CD4-positive, alpha-beta T cell (primary cell): ENCODE measurements around the gene AGXT2. TPM values are rescaled to one million over a fixed set of nuclear protein-coding genes. Genes with fewer than 3 reads are reported as not detected.
A peak's percentile ranks its signal among the peaks of the same experiment; 100 is the strongest.

Source experiments
- ATAC-seq: fragments of 200-7000 bp; cut with Tn5 transposase; one replicate; pipeline ENCODE4 v1.10.0; 2022; ENCODE audit warnings: mild to moderate bottlenecking; ENCODE audit not compliant: poor library complexity
- CTCF ChIA-PET: fragments of 350-600 bp; sonication (Branson Sonifier 250); formaldehyde crosslinking; loops from one replicate; lab custom pipeline; 2021; ENCODE audit warnings: antibody characterized with exemption, inconsistent platforms; lab: Charles Lee
- POLR2A ChIA-PET: fragments of 350-600 bp; sonication (Branson Sonifier 250); formaldehyde crosslinking; loops from one replicate; lab custom pipeline; 2021; ENCODE audit warnings: antibody characterized with exemption, inconsistent platforms; lab: Charles Lee
- DNase-seq, 14 experiments: peaks; one replicate each; pipeline ENCODE4 v3.0.0-alpha.2; 2013 to 2020; ENCODE audit warnings: mixed read lengths in 2 of 14
- H3K27ac ChIP-seq, 2 donors: one replicate each; pipeline versions ENCODE4 v1.5.1 to v1.7.0; 2013; ENCODE audit warnings: low read length in 2 of 2, low read depth in 1 of 2, mild to moderate bottlenecking in 1 of 2
- H3K27me3 ChIP-seq, 2 experiments: 1 replicate in 1 of 2; 2 replicates in 1 of 2; pipeline versions ENCODE4 v1.6.1 to v1.7.0; 2013; ENCODE audit warnings: low read length in 2 of 2, control low read depth in 1 of 2, mild to moderate bottlenecking in 1 of 2, moderate library complexity in 1 of 2; ENCODE audit not compliant: insufficient read depth in 2 of 2, control insufficient read depth in 1 of 2
- H3K36me3 ChIP-seq: one replicate; pipeline ENCODE4 v1.6.1; 2013; ENCODE audit warnings: low read length, control low read depth; ENCODE audit not compliant: insufficient read depth
- H3K4me1 ChIP-seq: one replicate; pipeline ENCODE4 v1.6.1; 2013; ENCODE audit warnings: low read length, control low read depth; ENCODE audit not compliant: insufficient read depth
- H3K4me3 ChIP-seq: one replicate; pipeline ENCODE4 v1.5.1; 2013; ENCODE audit warnings: mild to moderate bottlenecking, low read length, moderate library complexity
- H3K9me3 ChIP-seq, 2 experiments: 1 replicate in 1 of 2; 2 replicates in 1 of 2; pipeline versions ENCODE4 v1.6.1 to v1.7.0; 2013; ENCODE audit warnings: low read length in 2 of 2, mild to moderate bottlenecking in 2 of 2, control low read depth in 1 of 2, moderate library complexity in 1 of 2; ENCODE audit not compliant: control insufficient read depth in 1 of 2, insufficient read depth in 1 of 2
- H3K27ac Mint-ChIP-seq: one replicate; pipeline ENCODE4 v1.8.0; 2020; ENCODE audit warnings: mixed read lengths
- H3K27me3 Mint-ChIP-seq: one replicate; pipeline ENCODE4 v1.8.0; 2021; ENCODE audit warnings: mixed read lengths
- H3K36me3 Mint-ChIP-seq: one replicate; pipeline ENCODE4 v1.8.0; 2021; ENCODE audit warnings: low read depth, mixed read lengths
- H3K4me1 Mint-ChIP-seq: one replicate; pipeline ENCODE4 v1.8.0; 2021; ENCODE audit warnings: low read depth, mixed read lengths
- H3K4me3 Mint-ChIP-seq: one replicate; pipeline ENCODE4 v1.8.0; 2020; ENCODE audit warnings: mild to moderate bottlenecking, mixed read lengths
- H3K9me3 Mint-ChIP-seq: one replicate; pipeline ENCODE4 v1.8.0; 2020; ENCODE audit warnings: mixed read lengths
- CTCF ChIP-seq: fragments of 200-600 bp; IDR thresholded peaks from one replicate; pipeline ENCODE4 v1.8.0; 2022; ENCODE audit warnings: antibody characterized with exemption, mild to moderate bottlenecking
- intact Hi-C, 2 experiments: fragments of 100-400 bp; cut with DNase I in 1 of 2; cut with micrococcal nuclease in 1 of 2; formaldehyde crosslinking; loops; one replicate each; pipeline versions ENCODE4 v1.15.1 to v1.9.0; 2023 to 2025; cut with DNase I, micrococcal nuclease
- total RNA-seq, 174 experiments: library from RNA in 2 of 174; stranded (reverse) in 2 of 174; gene quantifications; one replicate each; pipeline ENCODE4 v1.2.3 and lab custom pipeline; 2021 to 2026

Gene AGXT2
- total RNA-seq, 2 experiments from 2014 or later, result not detected

DNA sequence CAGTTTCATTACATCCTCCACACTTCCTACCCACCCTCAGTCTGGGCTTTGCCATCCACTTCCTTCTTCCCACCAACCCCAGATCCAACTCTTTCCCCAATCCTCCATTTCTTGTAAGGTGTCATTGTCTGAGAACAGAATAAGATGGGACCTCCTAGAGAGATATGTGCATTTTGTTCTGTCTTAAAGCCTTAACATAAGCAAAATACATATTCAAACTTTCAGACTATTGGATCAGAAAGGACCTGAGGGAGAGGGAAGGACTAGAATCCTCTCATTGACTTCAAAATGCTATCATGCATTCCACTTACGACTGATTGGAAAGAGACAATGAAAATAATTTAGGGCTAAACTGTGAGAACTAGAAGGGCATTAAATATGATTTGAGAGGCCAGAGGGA lies 43.0 kb downstream of the AGXT2 start:
- no peak for ATAC-seq
- Histone ChIP-seq H3K9me3 (no peaks in the 10 kb centered on the region), H3K36me3 (no peaks in the 10 kb centered on the region), H3K27ac (no peak overlapping the region), H3K27me3 (peaks cover 5 to 13% of the 10 kb centered on the region in 2 experiments), H3K4me3 (no peak overlapping the region), H3K4me1 (no peaks in the 10 kb centered on the region)
- peaks cover 60% of the 10 kb centered on the region for H3K27me3 Mint-ChIP-seq
- intact Hi-C loops, result loop anchor here in 1 of 2 experiments (5.0 kb wide), 2 partner anchors 482 to 517 kb away; no protein-coding TSS in a partner anchor
- H3K27ac Mint-ChIP-seq, result no peak overlapping the region
- POLR2A ChIA-PET, result no interaction called here
- no peak for TF ChIP-seq CTCF
- H3K36me3 Mint-ChIP-seq, result no peaks in the 10 kb centered on the region
- CTCF ChIA-PET, result no interaction called here
- H3K4me1 Mint-ChIP-seq, result no peaks in the 10 kb centered on the region
- no peak overlapping the region for H3K4me3 Mint-ChIP-seq
- no peak for DNase-seq
- no peaks in the 10 kb centered on the region for H3K9me3 Mint-ChIP-seq

DNA sequence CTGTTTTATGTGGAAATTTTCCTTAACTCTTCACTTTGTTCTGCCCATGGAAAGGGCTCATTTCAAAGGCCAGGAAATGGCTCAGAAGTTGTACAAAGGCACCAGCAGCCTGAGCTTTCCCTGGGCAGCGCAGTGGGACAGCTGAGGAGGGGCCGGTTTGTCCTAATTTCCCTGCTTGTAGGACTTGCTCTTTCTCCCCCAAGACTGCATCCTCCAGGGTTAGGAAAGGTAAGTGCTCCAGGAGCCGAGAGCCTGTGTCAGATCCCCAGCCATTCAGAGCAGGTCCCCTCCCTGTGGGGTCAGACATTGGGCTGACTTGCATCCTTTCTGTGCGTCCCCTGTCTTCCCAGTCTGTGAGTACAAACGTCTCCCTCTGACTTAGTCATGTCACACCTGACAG lies 43.5 kb downstream of the AGXT2 start:
- Mint-ChIP-seq H3K27me3 (peaks cover 58% of the 10 kb centered on the region), H3K36me3 (no peaks in the 10 kb centered on the region), H3K9me3 (no peaks in the 10 kb centered on the region), H3K27ac (no peak overlapping the region), H3K4me3 (no peak overlapping the region), H3K4me1 (no peaks in the 10 kb centered on the region)
- no peak for TF ChIP-seq CTCF
- H3K27ac ChIP-seq, result no peak overlapping the region
- ChIA-PET CTCF (interaction anchor here (0.8 to 1.4 kb wide), 2 partner anchors 11 to 106 kb away, joined by 3 to 9 read pairs; no protein-coding TSS in a partner anchor), POLR2A (no interaction called here)
- H3K4me3 ChIP-seq, result no peak overlapping the region
- DNase-seq, result no peak
- peaks cover 5 to 12% of the 10 kb centered on the region in 2 experiments for H3K27me3 ChIP-seq
- intact Hi-C loops, result loop anchor here in 1 of 2 experiments (5.0 kb wide), 2 partner anchors 482 to 517 kb away; no protein-coding TSS in a partner anchor
- no peaks in the 10 kb centered on the region for H3K9me3 ChIP-seq
- no peaks in the 10 kb centered on the region for H3K4me1 ChIP-seq
- ATAC-seq, result no peak
- H3K36me3 ChIP-seq, result no peaks in the 10 kb centered on the region

- Mint-ChIP-seq H3K36me3 (no peaks in the 10 kb centered on the region), H3K4me3 (no peak overlapping the region), H3K4me1 (no peaks in the 10 kb centered on the region), H3K27ac (no peak overlapping the region), H3K27me3 (peaks cover 60% of the 10 kb centered on the region), H3K9me3 (no peaks in the 10 kb centered on the region)
- H3K9me3 ChIP-seq, result no peaks in the 10 kb centered on the region
- ChIA-PET CTCF (interaction anchor here (0.8 to 1.4 kb wide), 2 partner anchors 10 to 105 kb away, joined by 3 to 9 read pairs; no protein-coding TSS in a partner anchor), POLR2A (no interaction called here)
- no peaks in the 10 kb centered on the region for H3K4me1 ChIP-seq
- no peaks in the 10 kb centered on the region for H3K36me3 ChIP-seq
- no peak overlapping the region for H3K27ac ChIP-seq
- intact Hi-C loops, result loop anchor here in 1 of 2 experiments (5.0 kb wide), 2 partner anchors 481 to 516 kb away; no protein-coding TSS in a partner anchor
- TF ChIP-seq CTCF, result peak; percentile 75
- ATAC-seq, result no peak
- no peak overlapping the region for H3K4me3 ChIP-seq
- H3K27me3 ChIP-seq, result peaks cover 5 to 12% of the 10 kb centered on the region in 2 experiments
- peak in 13 of 14 experiments; percentile 19 to 63 (median 29) for DNase-seq
Measured at GRCh38 chr5:35003018-35003957, 44.5 kb downstream of the AGXT2 start.
